BLaER1 treated with 17β-estradiol and CSF1 and Interleukin-3, amounts not matched to agents 10 nM and 100 nM (cell line): Measurements from ENCODE around the gene STX12.
"Not testable (repeated sequence)": the region's sequence is repeated elsewhere in the genome, so short reads cannot be mapped to it uniquely, and the experiment has no call there.

Experiments
- H3K27ac ChIP-seq, 11 experiments: shearing (Covaris generic); formaldehyde crosslinking; 2 replicates each; pipeline ENCODE4 v1.8.1; 2022
- H3K27me3 ChIP-seq, 11 experiments: shearing (Covaris generic); formaldehyde crosslinking; 2 replicates each; pipeline ENCODE4 v1.8.1; 2022
- H3K36me3 ChIP-seq, 11 experiments: shearing (Covaris generic); formaldehyde crosslinking; 2 replicates each; pipeline ENCODE4 v1.8.1; 2022
- H3K4me1 ChIP-seq, 10 experiments: shearing (Covaris generic); formaldehyde crosslinking; 2 replicates each; pipeline ENCODE4 v1.8.1; 2022
- H3K4me2 ChIP-seq, 11 experiments: shearing (Covaris generic); formaldehyde crosslinking; 2 replicates each; pipeline ENCODE4 v1.8.1; 2022
- H3K4me3 ChIP-seq, 10 experiments: shearing (Covaris generic); formaldehyde crosslinking; 2 replicates each; pipeline ENCODE4 v1.8.1; 2022
- H3K9ac ChIP-seq, 11 experiments: shearing (Covaris generic); formaldehyde crosslinking; 2 replicates each; pipeline ENCODE4 v1.8.1; 2022
- H3K9me3 ChIP-seq, 11 experiments: shearing (Covaris generic); formaldehyde crosslinking; replicated peaks in 1 of 11; 2 replicates each; pipeline ENCODE4 v1.8.1; 2022
- H4K20me1 ChIP-seq, 11 experiments: shearing (Covaris generic); formaldehyde crosslinking; 2 replicates each; pipeline ENCODE4 v1.8.1; 2022
- Cebpa-rat ChIP-seq, 11 experiments: shearing (Covaris generic); IDR thresholded peaks; 2 replicates each; pipeline ENCODE4 v1.8.1; 2022

Gene STX12

GRCh38 chr1:27807385-27807784, 34.4 kb downstream of the STX12 start:
- no peak overlapping the region for H3K27ac ChIP-seq
- H3K4me3 ChIP-seq, result no peak overlapping the region
- no peaks in the 10 kb centered on the region for H3K9me3 ChIP-seq
- H3K27me3 ChIP-seq, result no peaks in the 10 kb centered on the region
- H3K4me2 ChIP-seq, result no peak overlapping the region
- H4K20me1 ChIP-seq, result peaks cover 0 to 52% (median 0%) of the 10 kb centered on the region in 11 experiments; a peak in 5 of 22 replicates
- H3K4me1 ChIP-seq, result no peaks in the 10 kb centered on the region
- H3K36me3 ChIP-seq, result peaks cover 53 to 100% (median 74%) of the 10 kb centered on the region in 11 experiments
- no peak overlapping the region for H3K9ac ChIP-seq
- no peak for TF ChIP-seq Cebpa-rat (IDR thresholded peaks at IDR 0.05)

GRCh38 chr1:27808131-27808530, 35.1 kb downstream of the STX12 start:
- H3K27ac ChIP-seq, result not testable (repeated sequence)

GRCh38 chr1:27809883-27810282, 36.9 kb downstream of the STX12 start:
- Histone ChIP-seq H4K20me1 (peaks cover 0 to 49% (median 0%) of the 10 kb centered on the region in 11 experiments; a peak in 5 of 22 replicates), H3K27me3 (no peaks in the 10 kb centered on the region), H3K4me1 (no peaks in the 10 kb centered on the region), H3K36me3 (peaks cover 53 to 100% (median 73%) of the 10 kb centered on the region in 11 experiments), H3K9me3 (no peaks in the 10 kb centered on the region), H3K27ac (no peak overlapping the region), H3K9ac (no peak overlapping the region), H3K4me2 (no peak overlapping the region), H3K4me3 (no peak overlapping the region)
- no peak for TF ChIP-seq Cebpa-rat (IDR thresholded peaks at IDR 0.05)

More at GRCh38 chr1:27808131-27808530, 35.1 kb downstream of the STX12 start:
- not testable (repeated sequence) for H3K4me1 ChIP-seq, H3K4me3 ChIP-seq, H3K27me3 ChIP-seq, H3K9ac ChIP-seq, H3K4me2 ChIP-seq, H3K9me3 ChIP-seq
- Histone ChIP-seq H3K36me3 (peaks cover 53 to 100% (median 74%) of the 10 kb centered on the region in 11 experiments), H4K20me1 (peaks cover 0 to 52% (median 0%) of the 10 kb centered on the region in 11 experiments; a peak in 5 of 22 replicates)

GRCh38 chr1:27811741-27812500, 38.9 kb downstream of the STX12 start:
- Histone ChIP-seq H4K20me1 (peaks cover 0 to 43% (median 0%) of the 10 kb centered on the region in 11 experiments; a peak in 5 of 22 replicates), H3K36me3 (peaks cover 50 to 96% (median 66%) of the 10 kb centered on the region in 11 experiments), H3K9ac (no peak overlapping the region), H3K4me3 (no peak overlapping the region), H3K4me2 (no peak overlapping the region), H3K27me3 (no peaks in the 10 kb centered on the region), H3K27ac (no peak overlapping the region), H3K4me1 (no peaks in the 10 kb centered on the region), H3K9me3 (no peaks in the 10 kb centered on the region)
- no peak for TF ChIP-seq Cebpa-rat (IDR thresholded peaks at IDR 0.05)

- H3K9ac ChIP-seq, result no peak overlapping the region
- no peak overlapping the region for H3K4me3 ChIP-seq
- no peaks in the 10 kb centered on the region for H3K27me3 ChIP-seq
- peaks cover 0 to 50% (median 0%) of the 10 kb centered on the region in 11 experiments; a peak in 5 of 22 replicates for H4K20me1 ChIP-seq
- H3K4me2 ChIP-seq, result no peak overlapping the region
- H3K9me3 ChIP-seq, result no peaks in the 10 kb centered on the region
- H3K4me1 ChIP-seq, result no peaks in the 10 kb centered on the region
- peaks cover 82 to 93% (median 86%) of the 10 kb centered on the region in 11 experiments for H3K36me3 ChIP-seq
- TF ChIP-seq Cebpa-rat (IDR thresholded peaks at IDR 0.05), result no peak
- H3K27ac ChIP-seq, result no peak overlapping the region
Measured at GRCh38 chr1:27816921-27817630, 44.1 kb downstream of the STX12 start.

- H3K9me3 ChIP-seq, result no peaks in the 10 kb centered on the region
- H3K4me2 ChIP-seq, result no peak overlapping the region
- no peaks in the 10 kb centered on the region for H3K27me3 ChIP-seq
- no peak for TF ChIP-seq Cebpa-rat (IDR thresholded peaks at IDR 0.05)
- no peak overlapping the region for H3K9ac ChIP-seq
- H3K4me1 ChIP-seq, result no peaks in the 10 kb centered on the region
- no peak overlapping the region for H3K4me3 ChIP-seq
- H3K27ac ChIP-seq, result no peak overlapping the region
- H3K36me3 ChIP-seq, result peaks cover 54 to 96% (median 73%) of the 10 kb centered on the region in 11 experiments
- peaks cover 0 to 32% (median 0%) of the 10 kb centered on the region in 11 experiments; a peak in 5 of 22 replicates for H4K20me1 ChIP-seq
Measured at GRCh38 chr1:27821761-27822315, 48.8 kb downstream of the STX12 start.

GRCh38 chr1:27823784-27824183, 50.8 kb downstream of the STX12 start:
- H3K9me3 ChIP-seq, result no peaks in the 10 kb centered on the region
- H4K20me1 ChIP-seq, result peaks cover 0 to 25% (median 0%) of the 10 kb centered on the region in 11 experiments; a peak in 4 of 22 replicates
- no peaks in the 10 kb centered on the region for H3K4me1 ChIP-seq
- no peak overlapping the region for H3K27ac ChIP-seq
- no peaks in the 10 kb centered on the region for H3K27me3 ChIP-seq
- H3K4me3 ChIP-seq, result no peak overlapping the region
- no peak overlapping the region for H3K4me2 ChIP-seq
- H3K36me3 ChIP-seq, result peaks cover 35 to 84% (median 54%) of the 10 kb centered on the region in 11 experiments
- no peak overlapping the region for H3K9ac ChIP-seq
- TF ChIP-seq Cebpa-rat (IDR thresholded peaks at IDR 0.05), result no peak

- H3K4me1 ChIP-seq, result peaks cover 0 to under 1% (median 0%) of the 10 kb centered on the region in 10 experiments; a peak in 1 of 20 replicates
- peaks cover 0 to 23% (median 0%) of the 10 kb centered on the region in 11 experiments; a peak in 4 of 22 replicates for H4K20me1 ChIP-seq
- TF ChIP-seq Cebpa-rat (IDR thresholded peaks at IDR 0.05), result no peak
- H3K4me2 ChIP-seq, result no peak overlapping the region
- H3K9ac ChIP-seq, result no peak overlapping the region
- H3K27me3 ChIP-seq, result no peaks in the 10 kb centered on the region
- no peaks in the 10 kb centered on the region for H3K9me3 ChIP-seq
- peaks cover 29 to 78% (median 48%) of the 10 kb centered on the region in 11 experiments for H3K36me3 ChIP-seq
- H3K4me3 ChIP-seq, result no peak overlapping the region
- no peak overlapping the region for H3K27ac ChIP-seq
Measured at GRCh38 chr1:27824411-27824810, 51.4 kb downstream of the STX12 start.

- Histone ChIP-seq H3K4me1 (peaks cover 17 to 32% (median 21%) of the 10 kb centered on the region in 10 experiments), H3K27ac (peak overlapping the region in 10 of 11 experiments; percentile 91 to 98 (median 94); a peak in 18 of 22 replicates), H3K9ac (peak overlapping the region; percentile 94 to 99 (median 97); a peak in 20 of 22 replicates)
Measured at GRCh38 chr1:27829339-27829960, 56.4 kb downstream of the STX12 start.

More at GRCh38 chr1:27829339-27829960, 56.4 kb downstream of the STX12 start:
- peaks cover 22 to 50% (median 30%) of the 10 kb centered on the region in 11 experiments for H3K36me3 ChIP-seq
- peak overlapping the region in 9 of 10 experiments; percentile 79 to 96 (median 90); a peak in 17 of 20 replicates for H3K4me3 ChIP-seq
- H3K27me3 ChIP-seq, H3K9me3 ChIP-seq: not testable (repeated sequence)
- H4K20me1 ChIP-seq, result peaks cover under 1 to 35% (median 10%) of the 10 kb centered on the region in 11 experiments; a peak in 15 of 22 replicates
- H3K4me2 ChIP-seq, result peak overlapping the region; percentile 43 to 94 (median 76); a peak in 21 of 22 replicates
